HG02852 (cell line): ENCODE results near the gene IL10RB.
A peak's percentile ranks its signal among the peaks of the same experiment; 100 is the strongest.

Experiments used
- ATAC-seq: cut with Tn5 transposase; IDR thresholded peaks from one replicate; pipeline ENCODE4 v1.9.1; 2021; ENCODE audit warnings: mild to moderate bottlenecking, moderate library complexity; ENCODE audit not compliant: unreplicated experiment

Gene IL10RB

DNA sequence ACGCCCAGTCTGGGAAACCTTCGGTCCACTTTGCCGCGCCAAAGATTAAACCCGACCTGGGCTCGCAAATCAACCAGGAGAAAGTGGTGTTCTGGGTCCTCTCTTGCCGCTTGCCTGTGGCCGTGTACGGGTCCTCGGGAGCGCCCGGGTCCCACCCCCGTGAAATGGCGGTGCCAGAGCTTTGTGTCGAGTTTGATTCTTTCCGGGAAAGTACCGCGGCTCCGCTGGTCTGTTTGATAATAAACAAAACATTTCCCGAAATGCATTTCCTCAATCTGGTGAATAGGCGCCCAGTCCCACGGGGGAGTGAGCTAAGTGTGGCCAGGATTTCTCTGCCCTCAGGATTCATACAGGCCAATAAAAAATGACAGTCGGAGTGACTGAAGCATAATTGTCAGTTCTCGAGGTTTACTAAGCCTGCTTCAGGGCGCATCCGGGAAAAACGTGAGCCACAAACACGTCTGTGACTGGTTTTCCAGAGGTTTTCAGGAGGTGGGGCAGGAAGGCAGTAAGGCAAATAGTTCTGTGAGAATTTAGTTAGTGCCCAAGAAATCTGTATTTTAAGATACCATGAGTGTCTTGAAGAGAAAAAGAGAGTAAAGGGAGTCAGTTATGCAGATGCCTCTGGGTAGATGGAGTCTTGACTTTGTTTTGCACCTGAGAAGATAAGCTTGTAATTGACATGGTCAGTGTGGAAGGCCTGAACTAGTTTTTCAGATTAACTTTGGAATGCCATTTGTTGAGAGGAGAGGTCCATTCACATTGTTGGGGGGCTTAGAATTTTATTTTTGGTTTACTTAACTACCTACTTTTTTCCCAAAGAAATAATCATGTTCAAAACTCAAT, 59.3 kb downstream of the IL10RB start:
- peak; percentile 38 for ATAC-seq

DNA sequence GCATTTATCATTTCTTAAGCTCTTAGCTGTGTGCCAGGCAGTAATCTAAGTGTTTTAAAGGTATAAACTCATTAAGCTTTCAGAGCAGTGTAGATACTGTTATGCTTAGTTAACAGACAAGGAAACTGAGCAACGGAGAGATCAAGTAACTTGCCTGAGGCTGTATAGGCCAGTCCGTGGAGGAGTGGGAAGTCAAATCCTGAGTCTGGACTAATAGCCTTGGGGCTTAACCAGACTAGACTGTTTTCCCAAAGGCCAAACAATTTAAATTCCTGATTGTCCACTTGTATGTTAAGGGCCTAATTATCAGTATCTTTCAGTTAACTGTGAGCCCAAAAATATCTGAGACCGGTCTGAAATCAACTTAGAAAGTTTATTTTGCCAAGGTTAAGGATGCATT, 61.2 kb downstream of the IL10RB start:
- ATAC-seq = no peak

DNA sequence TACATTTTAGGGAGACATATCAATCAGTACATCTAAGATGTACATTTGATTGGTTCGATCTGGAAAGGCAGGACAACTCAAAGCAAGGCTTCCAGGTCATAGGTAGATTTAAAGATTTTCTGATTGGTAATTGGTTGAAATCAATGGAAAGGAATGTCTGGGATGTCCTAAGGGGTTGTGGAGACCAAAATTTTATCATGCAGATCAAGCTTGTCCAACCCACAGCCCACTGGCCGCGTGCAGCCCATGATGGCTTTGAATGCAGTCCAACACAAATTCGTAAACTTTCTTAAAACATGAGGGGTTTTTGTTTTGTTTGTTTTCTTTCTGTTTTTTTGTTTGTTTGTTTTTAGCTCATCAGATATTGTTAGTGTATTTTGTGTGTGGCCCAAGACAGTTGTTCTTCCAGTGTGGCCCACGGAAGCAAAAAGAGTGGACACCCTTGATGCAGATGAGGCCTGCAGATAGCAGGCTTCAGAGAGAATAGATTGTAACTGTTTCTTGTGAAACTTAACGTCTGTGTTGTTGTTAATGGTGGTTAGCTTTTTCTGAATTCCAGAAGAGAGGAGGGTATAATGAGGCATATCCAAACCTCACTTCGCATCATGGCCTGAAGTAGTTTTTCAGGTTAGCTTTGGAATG, 61.7 kb downstream of the IL10RB start:
- ATAC-seq = no peak

DNA sequence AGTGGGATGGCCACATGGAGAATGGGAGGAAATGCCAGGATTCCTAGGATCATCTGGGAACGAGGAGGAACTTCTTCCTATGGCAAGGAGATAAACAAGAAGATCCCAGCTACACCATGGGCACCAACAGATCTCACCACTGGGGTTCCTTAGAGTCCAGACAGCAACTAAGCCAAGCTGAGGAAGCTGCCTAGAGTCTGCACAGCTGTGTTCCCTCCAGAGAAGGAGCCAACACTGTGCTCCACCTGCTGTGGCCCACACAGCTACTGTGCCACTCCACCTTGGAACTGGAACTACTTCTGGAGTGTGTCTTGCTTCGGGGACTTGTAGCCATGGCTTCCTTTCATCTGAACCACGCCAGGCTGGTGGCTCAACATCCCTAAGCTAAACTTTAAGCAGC, 64.6 kb downstream of the IL10RB start:
- no peak for ATAC-seq

DNA sequence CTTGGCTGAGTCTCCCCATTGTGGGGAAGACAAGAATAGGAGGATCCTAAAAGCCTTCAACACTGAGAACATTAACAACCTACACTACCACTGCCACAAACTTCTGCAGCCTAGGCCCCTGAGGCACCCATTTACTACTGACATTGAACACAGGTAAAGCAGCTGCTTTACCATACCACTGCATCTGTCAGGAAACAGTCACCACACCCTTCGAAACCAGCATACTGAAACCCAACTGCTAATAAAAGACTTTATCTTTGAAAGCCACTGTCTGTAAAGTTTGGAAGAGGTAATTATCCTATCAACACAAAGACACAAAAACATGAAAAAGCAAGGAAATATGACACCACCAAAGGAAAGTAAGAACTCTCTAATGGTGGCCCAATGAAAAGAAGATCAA, 66.0 kb downstream of the IL10RB start:
- ATAC-seq = peak; percentile 87

DNA sequence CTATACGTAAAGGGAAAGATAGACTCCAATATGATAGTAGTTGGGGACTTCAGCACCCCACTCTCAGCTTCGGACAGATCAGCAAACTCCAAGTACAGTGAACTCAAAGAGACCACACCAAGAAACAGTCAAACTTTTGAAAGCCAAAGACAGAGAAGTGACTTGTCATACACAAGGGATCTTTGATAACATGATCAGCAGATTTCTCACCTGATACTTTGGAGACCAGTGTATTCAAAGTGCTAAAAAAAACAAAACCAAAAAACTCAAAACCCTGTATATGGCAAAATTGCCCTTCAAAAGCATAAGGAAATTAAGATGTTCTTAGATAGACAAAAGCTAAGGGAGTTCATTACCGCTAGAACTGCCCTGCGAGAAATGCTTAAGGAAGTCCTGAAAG, 68.0 kb downstream of the IL10RB start:
- no peak for ATAC-seq

DNA sequence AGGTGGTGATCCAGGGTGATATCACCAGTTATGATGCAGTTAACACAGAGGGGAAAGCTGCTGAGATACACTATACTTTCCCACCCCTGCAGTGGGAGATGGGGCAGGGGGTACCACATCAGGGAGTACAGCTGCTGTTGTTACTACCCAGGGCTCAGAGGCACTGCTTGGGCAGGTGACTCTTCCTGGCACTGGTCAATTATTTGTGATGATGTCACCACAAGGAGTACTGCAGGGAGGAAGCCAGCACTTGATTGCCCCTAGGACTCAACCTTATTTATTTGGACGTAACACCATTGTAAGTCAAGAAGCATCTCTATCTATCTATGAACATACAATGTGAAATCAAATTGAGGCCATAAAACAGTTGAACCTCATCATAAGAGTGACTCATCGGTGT, 68.7 kb downstream of the IL10RB start:
- no peak for ATAC-seq

DNA sequence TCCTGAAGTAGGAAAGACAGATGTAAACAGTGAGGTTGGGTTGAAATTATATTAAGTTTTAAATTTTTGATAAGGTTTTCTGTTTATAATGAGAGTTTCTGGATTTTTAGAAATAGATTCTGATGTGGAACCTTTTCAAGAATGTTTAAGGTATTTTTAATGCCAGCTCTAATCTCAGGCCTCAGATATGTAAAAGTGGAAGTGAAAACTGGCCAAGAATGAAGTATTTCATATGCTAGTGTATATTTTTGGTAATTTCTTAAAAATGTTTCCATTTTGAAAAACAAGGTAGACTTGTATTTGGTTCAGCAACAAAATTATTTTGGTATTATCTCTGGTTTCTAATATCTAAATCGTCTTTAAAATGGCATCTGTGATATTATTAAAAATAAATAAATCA, 73.0 kb downstream of the IL10RB start:
- no peak for ATAC-seq

DNA sequence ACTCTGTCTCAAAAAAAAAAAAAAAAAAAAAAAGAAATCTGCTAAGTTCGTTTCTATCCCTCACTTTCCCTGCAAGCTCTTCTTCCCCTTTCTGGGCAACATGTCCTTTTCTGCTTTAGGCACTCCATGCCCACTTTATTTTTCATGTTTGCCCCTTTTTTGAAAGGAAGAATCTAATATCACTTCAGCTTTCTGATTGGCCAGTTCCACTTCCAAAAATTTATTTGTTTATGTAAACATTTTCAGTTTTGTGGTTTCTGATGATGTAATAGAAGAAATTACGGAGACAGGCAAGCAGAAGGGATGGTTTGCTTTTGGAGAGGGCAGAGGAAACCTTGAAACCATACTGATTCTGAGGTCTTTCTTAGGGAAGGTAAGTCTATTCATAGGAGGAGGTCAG, 73.8 kb downstream of the IL10RB start:
- ATAC-seq = no peak

DNA sequence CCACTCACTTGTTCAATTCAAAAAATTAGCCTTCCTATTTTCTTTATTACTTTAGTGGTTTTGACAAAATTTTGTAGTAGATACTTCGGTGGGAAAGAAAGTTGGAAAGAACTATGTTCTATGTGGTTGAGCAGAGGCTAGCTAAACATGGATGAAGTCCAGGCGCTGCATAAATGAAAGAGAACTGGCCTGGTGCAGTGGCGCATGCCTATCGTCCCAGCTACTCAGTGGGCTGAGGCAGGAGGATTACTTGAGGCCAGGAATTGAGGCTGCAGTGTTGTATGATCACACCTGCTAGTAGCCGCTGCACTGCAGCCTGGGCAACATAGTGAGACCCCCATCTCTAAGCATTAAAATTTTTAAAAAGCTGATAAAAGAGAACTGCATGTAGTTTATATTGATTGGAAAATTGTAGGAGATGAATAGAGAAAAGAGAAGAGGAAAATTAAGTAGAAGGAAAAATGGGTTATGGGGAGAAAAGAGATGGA, 79.6 kb downstream of the IL10RB start:
- no peak for ATAC-seq
